Measurements from ENCODE around the gene HSPA9. TPM values are rescaled to one million over a fixed set of nuclear protein-coding genes. Genes with fewer than 3 reads are reported as not detected.

The HSPA9 gene
- total and polyA plus RNA-seq, 9 of the 15 experiments (the other 6 are each of a cell fraction or from before 2014, with no cell fraction given) = 195 to 583 (median 514) TPM

DNA sequence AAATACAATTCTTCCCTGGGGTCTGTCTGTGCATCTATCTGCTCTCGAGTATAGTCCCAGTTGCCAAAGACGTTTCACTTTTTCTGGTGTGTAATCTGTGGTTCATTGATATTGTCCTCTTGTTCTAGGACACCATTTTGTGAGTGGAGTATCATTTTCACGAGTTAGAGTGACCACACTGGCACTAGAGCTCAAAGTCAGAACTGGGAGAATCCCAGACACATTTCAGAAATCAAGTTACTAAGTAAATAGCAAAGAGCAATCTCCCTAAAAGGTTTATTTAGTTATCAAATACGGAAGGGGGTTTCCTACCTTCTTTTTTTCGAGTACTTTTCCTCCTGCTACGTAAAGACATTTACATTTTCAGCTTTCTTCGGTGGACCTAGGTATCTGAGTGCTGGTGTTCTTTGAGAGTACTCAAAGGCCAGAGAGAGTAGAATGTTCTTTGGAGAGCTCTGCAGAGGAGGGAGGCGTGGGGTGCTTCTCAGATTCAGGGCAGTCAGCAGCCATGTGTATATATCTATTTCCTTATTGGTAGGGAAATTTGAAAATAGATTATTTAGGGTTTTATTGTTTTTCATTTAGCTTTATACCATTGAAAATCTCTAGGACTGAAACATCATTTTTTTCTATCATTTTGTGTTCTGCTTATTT is 8.9 kb upstream of the HSPA9 start:
- H3K27me3 ChIP-seq (ENCODE audit: control insufficient read depth in 2 of 2, insufficient read depth in 2 of 2, low read length in 2 of 2) = peaks cover 0 to 7% of the 10 kb centered on the region in 2 experiments; a peak in 1 of 5 replicates
- intact Hi-C loops (cut with micrococcal nuclease) (no loop called here), in situ Hi-C loops (cut with MboI) (loop anchor here (10.0 kb wide), 1 partner anchor 681 kb away; no protein-coding TSS in a partner anchor)
- peak overlapping the region; percentile 35 for H2AFZ ChIP-seq (ENCODE audit: low read depth, low read length)
- no peaks in the 10 kb centered on the region for H3K79me2 ChIP-seq (ENCODE audit: control insufficient read depth, insufficient read depth, low read length)
- 16% methylated on average over 8 of the region's 8 CpGs for WGBS (ENCODE audit: insufficient coverage, low coverage, missing lambda C conversion rate)
- ChIA-PET CTCF (ENCODE audit: low intra/inter-chr PET ratio) (no interaction called here), POLR2A (interaction anchor here (1.2 to 2.0 kb wide), 2 partner anchors 8 to 46 kb away, joined by 3 to 17 read pairs; partner anchors contain the start of gene HSPA9)
- H3K9me3 ChIP-seq (replicated peaks; ENCODE audit: control insufficient read depth, insufficient read depth, low read depth, low read length) = no peaks in the 10 kb centered on the region
- H3K9ac ChIP-seq (ENCODE audit: insufficient read depth in 1 of 2, low read depth in 2 of 2, low read length in 2 of 2) = no peak overlapping the region
- no peaks in the 10 kb centered on the region for H3K9me1 ChIP-seq (ENCODE audit: control insufficient read depth, insufficient read depth, low read length)
- TF ChIP-seq MYC (IDR thresholded peaks at IDR 0.05; ENCODE audit: low read depth, low read length) = no peak
- TF ChIP-seq MYC (CRISPR knock-in tag; IDR thresholded peaks at IDR 0.05; ENCODE audit: borderline replicate concordance, low read depth) = no peak
- TF ChIP-seq, protein P1, sequence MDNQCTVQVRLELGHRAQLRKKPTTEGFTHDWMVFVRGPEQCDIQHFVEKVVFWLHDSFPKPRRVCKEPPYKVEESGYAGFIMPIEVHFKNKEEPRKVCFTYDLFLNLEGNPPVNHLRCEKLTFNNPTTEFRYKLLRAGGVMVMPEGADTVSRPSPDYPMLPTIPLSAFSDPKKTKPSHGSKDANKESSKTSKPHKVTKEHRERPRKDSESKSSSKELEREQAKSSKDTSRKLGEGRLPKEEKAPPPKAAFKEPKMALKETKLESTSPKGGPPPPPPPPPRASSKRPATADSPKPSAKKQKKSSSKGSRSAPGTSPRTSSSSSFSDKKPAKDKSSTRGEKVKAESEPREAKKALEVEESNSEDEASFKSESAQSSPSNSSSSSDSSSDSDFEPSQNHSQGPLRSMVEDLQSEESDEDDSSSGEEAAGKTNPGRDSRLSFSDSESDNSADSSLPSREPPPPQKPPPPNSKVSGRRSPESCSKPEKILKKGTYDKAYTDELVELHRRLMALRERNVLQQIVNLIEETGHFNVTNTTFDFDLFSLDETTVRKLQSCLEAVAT (IDR thresholded peaks at IDR 0.05) = no peak
- no peak for TF ChIP-seq FOXM1 (IDR thresholded peaks at IDR 0.05; ENCODE audit: low read depth)
- TF ChIP-seq FOXM1 (CRISPR knock-in tag; IDR thresholded peaks at IDR 0.05; ENCODE audit: low read depth) = no peak
- TF ChIP-seq ELF1 (tag; IDR thresholded peaks at IDR 0.05) = no peak
- no peak for TF ChIP-seq ZNF311 (CRISPR knock-in tag; IDR thresholded peaks at IDR 0.05)
- no peak for TF ChIP-seq ZNF57 (CRISPR knock-in tag; IDR thresholded peaks at IDR 0.05)
- DNase-seq (ENCODE audit: extremely low read depth in 1 of 4, low spot score in 3 of 4) = no peak
- no peaks in the 10 kb centered on the region; a peak in 1 of 5 replicates for H3K4me1 ChIP-seq (replicated peaks in 1 of 2; ENCODE audit: control insufficient read depth in 2 of 2, insufficient read depth in 2 of 2, low read length in 2 of 2)
- no peak for ATAC-seq
- H3K36me3 ChIP-seq (ENCODE audit: control insufficient read depth, insufficient read depth, low read length) = no peaks in the 10 kb centered on the region
- no TSS peak for BruUV-seq (replicated peaks)
- no peak overlapping the region for H3K27ac ChIP-seq (ENCODE audit: extremely low read depth, low read depth, low read length)
- H3K4me2 ChIP-seq (ENCODE audit: insufficient read depth, low read length) = no peak overlapping the region
- FAIRE-seq = no peak
- H3K4me3 ChIP-seq = no peak overlapping the region
- H4K20me1 ChIP-seq (replicated peaks; ENCODE audit: control insufficient read depth, insufficient read depth, low read length) = no peaks in the 10 kb centered on the region

Measured in K562 (cell line).